PFSK-1 (cell line): ENCODE results near the gene NAP1L3.

Source experiments
- FOXP2 ChIP-seq: optimal IDR thresholded peaks from 2 replicates; pipeline ENCODE3; 2011; ENCODE audit warnings: borderline replicate concordance, control low read depth, inconsistent platforms; ENCODE audit not compliant: insufficient read depth; ENCODE audit errors: extremely low read length, extremely low read depth
- POLR2AphosphoS5 ChIP-seq: IDR thresholded peaks from 2 replicates; pipeline ENCODE4 v1.6.1; 2012; ENCODE audit warnings: low read depth, mild to moderate bottlenecking, control low read depth, low read length, moderate library complexity
- SIN3A ChIP-seq: IDR thresholded peaks from 2 replicates; pipeline ENCODE4 v1.6.1; 2012; ENCODE audit warnings: mild to moderate bottlenecking, low read length, moderate library complexity, borderline replicate concordance; ENCODE audit not compliant: insufficient read depth
- TF ChIP-seq, protein P1 (sequence below), 2 experiments: IDR thresholded peaks; 2 replicates each; pipeline versions ENCODE4 v1.6.1 to v1.8.0; 2011 to 2012; ENCODE audit warnings: low read depth in 2 of 2, low read length in 2 of 2, control low read depth in 1 of 2, inconsistent platforms in 1 of 2, mild to moderate bottlenecking in 1 of 2, moderate library complexity in 1 of 2; ENCODE audit not compliant: insufficient read depth in 1 of 2

DNA sequence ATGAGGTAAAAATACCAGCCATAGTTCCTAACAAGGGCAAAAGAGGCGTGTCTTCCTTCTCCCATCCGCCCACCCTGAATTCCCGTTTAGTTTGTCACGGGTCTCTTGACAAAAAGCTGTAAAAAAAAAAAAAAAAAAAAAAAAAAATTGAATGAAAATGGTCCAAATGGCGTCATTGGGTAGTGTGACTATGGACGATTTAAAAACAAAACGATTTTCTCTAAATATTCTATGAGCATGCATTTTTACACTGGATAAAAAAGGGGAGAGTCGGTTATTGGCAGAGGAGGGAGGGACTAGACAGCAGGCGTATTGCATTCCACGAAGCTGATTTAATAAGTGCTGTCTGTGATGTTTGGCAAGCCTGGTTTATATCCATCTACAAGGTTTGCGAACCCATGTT is 492 bp upstream of the NAP1L3 start, which contains the start of gene FAM133A:
- TF ChIP-seq POLR2AphosphoS5 (no peak), SIN3A (no peak), FOXP2 (no peak)
- TF ChIP-seq, protein P1, sequence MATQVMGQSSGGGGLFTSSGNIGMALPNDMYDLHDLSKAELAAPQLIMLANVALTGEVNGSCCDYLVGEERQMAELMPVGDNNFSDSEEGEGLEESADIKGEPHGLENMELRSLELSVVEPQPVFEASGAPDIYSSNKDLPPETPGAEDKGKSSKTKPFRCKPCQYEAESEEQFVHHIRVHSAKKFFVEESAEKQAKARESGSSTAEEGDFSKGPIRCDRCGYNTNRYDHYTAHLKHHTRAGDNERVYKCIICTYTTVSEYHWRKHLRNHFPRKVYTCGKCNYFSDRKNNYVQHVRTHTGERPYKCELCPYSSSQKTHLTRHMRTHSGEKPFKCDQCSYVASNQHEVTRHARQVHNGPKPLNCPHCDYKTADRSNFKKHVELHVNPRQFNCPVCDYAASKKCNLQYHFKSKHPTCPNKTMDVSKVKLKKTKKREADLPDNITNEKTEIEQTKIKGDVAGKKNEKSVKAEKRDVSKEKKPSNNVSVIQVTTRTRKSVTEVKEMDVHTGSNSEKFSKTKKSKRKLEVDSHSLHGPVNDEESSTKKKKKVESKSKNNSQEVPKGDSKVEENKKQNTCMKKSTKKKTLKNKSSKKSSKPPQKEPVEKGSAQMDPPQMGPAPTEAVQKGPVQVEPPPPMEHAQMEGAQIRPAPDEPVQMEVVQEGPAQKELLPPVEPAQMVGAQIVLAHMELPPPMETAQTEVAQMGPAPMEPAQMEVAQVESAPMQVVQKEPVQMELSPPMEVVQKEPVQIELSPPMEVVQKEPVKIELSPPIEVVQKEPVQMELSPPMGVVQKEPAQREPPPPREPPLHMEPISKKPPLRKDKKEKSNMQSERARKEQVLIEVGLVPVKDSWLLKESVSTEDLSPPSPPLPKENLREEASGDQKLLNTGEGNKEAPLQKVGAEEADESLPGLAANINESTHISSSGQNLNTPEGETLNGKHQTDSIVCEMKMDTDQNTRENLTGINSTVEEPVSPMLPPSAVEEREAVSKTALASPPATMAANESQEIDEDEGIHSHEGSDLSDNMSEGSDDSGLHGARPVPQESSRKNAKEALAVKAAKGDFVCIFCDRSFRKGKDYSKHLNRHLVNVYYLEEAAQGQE (IDR thresholded peaks at IDR 0.05; ENCODE audit: insufficient read depth in 1 of 2, low read depth in 2 of 2, low read length in 2 of 2) = no peak
